GM19240 (cell line): ENCODE data around the gene MTUS2.

Source experiments
- DNase-seq: peaks from one replicate; pipeline ENCODE4 v3.0.0; 2011; ENCODE audit warnings: low spot score; ENCODE audit not compliant: insufficient read length

MTUS2 gene

DNA sequence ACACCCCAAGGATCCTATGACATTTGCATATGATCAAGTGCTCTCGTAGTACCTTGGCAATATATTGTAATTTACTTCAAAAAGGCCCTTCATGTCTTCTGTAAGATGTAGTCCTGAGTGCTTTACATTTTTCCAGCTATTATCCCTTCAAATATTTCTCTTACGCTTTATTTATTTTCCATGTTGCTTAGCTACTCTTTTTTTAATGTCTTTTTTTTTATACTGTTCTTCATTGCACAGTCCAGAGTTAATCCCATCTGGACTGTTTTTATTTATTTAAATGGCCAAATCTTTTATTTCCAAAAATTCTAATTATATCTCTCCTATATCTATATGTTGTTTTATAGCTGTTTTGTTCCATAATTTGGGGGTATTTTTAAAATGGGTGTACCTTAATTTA is 404.1 kb downstream of the MTUS2 start:
- no peak for DNase-seq

DNA sequence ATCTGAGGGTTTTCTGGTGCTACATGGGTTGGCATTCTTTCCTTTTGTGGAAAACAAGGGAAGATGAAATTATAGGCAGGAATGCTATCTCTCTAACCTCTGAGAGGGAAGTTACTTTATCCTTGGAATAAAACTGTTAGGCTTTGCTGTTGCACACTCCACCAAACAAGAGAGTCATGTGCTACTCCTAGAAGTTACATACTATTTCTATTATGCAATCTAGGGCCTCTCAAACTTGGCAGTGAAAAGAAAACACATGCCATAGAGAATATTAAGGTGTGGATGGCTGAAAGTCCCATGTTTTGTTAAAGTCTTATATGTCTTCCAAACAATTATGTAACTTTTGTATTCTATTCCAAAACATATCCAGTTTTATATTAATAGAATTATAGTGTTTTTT is 407.4 kb downstream of the MTUS2 start:
- DNase-seq, result no peak

DNA sequence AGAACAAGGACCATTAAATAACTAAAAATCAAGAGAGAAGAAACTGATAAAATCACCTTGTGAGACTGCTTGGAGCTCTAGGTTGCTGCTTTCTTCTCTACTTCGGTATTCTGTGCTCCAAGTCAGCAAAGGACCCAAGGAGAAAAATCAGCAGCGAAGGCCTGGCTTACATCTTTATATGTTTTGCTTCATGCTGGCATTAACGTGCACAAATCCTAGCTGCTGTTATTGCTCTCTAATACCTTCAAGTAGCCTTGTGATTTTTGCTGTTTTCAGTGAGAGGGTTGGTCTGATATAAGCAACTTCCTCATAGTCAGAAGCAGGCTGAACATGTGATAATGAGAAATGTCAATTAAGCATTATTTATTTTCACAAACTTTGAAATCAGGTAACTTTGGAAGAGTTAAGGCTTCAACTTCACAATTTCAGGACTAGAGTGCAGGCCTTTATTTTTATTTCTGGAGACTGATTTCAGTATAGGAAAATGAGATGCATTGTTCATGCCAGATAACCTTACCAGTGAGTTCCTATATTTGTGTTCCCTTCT is 410.2 kb downstream of the MTUS2 start:
- DNase-seq, result no peak

DNA sequence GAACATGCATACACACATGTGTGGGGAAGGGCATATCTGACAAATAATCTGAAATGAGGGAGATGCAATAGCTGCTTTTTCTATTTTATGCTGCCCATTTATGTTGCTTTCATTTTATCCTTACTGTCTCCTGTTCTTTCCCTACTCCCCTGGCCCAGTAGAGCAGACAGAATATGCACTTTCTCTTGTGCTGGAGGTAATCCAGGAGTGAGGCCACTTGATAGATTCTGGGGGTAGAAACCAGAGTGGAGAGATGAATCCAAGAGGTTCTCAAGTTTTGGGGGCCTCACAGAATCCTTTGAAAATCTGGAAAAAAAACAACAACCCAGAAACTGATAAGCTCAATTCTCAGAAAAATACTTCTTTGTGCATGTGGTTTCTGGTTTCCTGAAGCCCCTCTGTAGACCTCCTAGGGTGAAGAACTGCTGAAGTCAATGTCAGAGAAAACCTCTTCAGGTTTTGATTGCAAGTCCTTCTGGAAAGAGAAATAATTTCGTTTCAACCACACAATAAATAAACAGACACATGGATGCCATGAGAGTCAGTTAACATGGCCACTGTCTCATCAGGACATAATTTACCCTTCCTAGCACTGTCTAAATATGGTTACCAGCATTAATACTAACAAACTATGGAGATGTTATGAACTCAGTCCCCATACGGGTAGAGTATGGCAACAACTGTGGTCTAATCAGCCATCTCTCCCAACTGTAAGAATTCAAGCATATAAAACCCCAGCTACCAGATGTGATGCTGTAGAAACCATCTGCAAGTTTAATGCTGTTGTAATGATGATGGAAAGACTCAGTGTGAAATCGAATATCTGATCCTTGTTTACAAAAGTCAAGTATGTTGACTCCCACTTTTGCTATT is 419.8 kb downstream of the MTUS2 start:
- no peak for DNase-seq

DNA sequence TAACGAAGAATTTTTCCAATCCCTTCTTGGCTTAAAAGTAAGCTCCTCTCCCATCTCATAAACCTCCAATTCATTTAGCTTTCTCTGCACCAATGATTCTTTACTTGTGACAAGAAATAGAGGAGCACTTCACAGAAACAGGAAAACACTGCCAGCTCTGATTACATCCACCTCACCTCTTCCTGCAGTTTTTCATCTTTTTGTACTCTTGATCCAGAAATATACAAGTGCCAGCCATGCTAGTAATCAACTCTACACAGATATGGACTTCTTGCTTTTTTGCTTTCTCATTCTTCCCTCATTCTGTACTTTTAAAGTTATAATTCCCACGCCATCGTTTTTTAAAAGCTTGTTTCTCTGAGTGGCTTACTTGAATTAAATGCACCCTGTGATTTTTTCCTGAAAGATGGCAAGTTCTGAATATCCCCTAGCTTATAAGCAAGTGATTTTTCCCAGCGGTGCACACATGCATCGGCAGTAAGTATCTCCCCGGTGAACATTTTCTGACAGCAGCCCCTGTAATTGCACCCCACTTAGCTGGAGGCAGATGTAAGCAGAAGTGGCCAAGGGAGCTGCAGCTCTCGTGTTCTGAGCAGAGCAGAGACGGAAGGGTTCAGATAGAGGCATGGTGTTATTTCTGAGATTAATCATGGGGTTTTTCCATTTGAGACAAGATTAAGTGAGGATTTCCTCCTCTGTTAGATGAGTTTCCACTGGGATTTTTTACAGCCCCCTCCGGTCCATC is 434.7 kb downstream of the MTUS2 start:
- no peak for DNase-seq

DNA sequence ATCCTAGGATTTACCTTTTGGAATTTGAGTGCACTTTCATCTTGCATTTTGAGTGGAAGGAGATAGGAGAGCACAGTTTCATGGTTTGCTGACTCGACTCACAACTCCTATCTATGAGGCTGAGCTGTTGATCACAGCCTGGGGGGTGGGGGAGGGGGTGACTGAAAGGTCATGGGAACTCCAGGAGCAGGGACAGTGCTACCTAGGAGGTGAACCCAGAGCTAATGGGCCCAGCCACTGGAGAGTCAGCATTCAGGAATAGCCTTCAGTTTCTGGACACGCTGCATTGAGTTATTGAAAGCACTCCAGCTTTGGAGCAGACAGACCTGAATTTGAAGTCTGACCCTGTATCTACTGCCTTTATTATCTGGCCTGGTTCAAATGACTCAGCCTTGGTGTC is 435.4 kb downstream of the MTUS2 start:
- DNase-seq, result no peak

DNA sequence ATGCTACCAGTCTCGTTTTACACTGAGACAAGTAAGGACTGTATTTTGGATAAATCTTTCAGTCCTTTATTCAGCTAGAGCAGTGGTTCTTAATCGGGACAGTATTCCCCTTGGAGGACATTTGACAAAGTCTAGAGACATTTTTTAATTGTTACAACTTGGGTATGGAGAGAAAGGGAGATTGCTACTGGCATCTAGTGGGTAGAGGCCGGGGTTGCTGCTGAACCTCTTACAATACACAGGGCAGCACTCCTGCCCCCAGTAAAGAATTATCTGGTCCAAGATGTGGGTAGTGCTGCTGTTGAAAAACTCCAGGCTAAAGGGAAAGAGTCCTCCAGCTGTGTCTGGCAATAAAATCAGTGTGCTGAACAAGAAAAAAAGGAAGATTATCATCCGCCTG is 440.5 kb downstream of the MTUS2 start:
- DNase-seq, result no peak

DNA sequence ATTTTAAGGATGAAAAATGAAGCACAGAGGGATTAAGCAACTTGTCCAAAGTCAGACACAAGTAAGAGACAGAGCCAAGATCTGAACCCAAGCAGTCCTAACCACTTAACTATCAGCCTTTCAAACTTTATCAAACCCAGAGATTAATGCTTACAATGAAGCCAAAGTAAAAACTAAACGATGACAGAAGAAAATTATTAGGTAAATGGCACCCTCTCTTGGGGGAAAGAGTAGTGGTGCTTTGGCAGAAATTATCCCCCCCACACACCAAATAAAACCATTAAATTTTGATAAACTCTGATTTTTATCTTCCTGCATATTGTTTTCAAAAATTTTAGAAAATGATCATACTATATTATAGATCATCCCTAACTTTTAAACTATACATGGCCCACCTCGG is 446.1 kb downstream of the MTUS2 start:
- no peak for DNase-seq

DNA sequence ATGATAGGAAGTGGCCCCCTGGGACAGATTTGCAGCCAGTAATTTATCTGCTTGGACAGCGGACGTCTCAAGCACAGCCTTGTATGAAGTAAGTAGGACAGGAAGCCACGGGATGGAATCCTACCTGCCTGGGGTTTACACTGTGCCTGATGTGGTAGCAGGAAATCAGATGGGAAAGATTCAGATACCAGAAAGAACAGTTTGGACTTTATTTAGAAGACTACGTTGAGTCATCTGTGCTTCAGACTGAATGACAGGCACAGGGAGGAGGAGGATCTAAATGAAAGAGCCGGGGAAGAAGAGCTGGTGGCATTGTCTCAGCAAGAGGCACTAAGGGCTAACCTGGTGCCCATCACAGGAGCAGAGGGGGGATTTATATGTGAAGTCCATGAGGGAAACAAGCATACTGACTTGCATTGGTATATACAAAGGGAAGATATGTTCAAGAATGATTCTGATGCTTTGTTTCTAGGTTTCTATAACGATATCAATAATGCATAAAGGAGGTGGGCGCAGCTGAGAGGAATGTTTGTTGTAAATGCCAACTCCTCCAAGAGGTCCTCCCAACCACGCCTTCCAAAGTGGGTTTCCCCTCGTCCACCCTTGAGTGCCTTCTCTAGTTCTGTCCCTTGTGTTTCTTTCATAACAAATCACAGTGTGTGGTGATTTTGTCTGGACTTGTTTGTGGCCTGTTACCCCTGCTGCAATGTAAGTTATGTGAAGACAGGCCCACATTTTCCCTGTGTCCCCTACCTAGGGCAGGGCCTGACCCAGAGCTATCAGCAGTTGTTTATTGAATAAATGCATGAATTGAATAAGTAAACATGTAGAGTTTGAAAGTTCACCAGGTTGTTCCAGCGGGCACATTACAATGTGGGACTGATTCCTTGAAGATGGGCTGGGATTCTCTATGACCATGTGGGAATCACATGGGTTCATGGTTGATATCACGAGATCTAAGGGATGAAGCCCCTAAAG is 446.9 kb downstream of the MTUS2 start:
- no peak for DNase-seq

DNA sequence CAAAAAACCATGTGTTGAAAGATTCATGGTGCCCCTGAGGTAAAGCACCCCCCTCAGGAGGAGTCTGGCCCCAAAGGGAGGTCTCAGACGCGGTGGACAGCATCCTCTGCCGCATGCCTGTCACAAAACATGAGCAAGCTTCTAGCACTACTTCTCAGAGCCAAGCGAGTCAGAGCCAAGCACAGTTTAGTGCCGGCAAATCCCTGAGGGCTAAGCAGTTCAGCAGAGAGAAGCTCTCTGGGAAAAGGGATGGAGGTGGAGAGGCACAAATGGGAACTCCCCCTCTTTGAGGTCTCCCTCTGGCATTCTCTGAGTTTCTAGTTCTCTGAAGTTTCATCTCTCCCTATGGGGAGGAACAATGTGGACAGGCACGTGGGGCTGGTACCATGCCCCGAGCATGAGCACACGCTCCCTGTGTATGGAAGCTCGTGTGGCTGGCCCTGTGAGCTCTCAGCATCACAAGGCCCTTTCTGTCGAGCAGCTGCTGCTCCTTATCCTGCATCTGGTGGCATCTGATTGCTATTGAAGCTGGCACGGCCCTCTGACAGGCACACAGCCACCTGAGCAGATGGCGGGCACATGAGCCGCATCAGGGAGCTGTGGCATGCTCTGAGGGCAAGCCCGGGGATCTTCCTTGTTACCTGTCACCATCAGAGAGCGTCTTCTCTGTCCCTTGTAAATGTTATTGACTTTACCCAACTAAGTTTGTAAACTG is 450.3 kb downstream of the MTUS2 start:
- DNase-seq, result no peak

DNA sequence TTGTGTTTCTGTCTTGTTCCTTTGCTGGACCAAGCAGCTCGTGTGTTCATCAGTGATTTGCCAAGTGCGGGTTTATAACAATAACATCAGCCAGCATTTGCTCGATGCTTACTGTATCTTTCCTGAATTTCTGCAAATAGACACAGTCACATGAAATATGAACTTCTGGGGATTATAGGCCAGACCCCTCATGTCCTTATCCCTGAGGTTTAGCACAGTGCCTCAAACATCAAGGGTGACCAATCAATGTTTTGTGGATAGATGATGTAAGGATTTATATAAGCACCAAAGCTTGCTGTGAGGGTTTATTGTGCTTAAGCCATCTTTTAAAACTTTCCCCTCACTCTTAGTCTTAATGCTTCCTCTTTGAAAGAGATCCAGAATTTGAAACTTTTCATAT is 451.5 kb downstream of the MTUS2 start:
- no peak for DNase-seq

DNA sequence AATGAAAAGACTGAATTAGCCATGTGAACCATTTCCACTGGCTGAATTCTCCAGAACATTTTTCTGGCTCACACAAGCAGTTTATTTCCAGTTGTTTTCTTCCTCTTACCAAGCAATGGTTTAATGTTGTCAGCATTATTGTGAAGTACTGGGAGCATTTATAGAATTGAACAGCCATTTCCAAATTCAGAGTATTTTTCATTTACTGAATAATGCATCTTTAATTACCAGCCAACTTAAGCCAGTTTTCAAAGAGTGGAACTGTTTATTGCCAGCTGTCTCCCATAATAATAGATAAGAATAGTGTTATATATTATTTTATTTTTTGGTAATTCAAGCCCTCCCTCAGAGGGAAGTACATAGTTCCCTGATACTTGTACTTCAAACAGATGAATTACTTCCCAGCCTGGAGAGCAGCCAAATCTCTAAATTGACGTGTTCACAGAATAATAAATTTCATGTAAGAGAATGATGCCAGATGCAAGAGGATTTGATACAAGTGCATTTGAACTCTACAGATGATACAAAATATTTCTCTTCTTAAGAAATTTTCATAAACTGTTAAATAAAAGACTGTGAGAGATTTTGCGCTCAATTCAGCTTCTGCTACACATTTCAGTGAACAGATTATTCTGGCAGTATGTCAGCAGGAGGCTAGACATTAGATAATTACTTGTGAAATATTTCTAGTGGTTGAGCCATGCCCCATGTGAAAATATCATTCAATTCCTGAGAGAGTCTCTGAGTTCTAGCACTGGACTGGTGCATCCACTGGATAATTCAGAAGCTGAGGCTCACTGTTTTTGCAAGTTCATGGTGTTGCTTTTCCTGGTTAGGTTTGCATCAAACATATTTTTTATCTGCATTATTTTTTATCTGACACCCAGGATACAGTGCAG is 459.5 kb downstream of the MTUS2 start:
- no peak for DNase-seq

DNA sequence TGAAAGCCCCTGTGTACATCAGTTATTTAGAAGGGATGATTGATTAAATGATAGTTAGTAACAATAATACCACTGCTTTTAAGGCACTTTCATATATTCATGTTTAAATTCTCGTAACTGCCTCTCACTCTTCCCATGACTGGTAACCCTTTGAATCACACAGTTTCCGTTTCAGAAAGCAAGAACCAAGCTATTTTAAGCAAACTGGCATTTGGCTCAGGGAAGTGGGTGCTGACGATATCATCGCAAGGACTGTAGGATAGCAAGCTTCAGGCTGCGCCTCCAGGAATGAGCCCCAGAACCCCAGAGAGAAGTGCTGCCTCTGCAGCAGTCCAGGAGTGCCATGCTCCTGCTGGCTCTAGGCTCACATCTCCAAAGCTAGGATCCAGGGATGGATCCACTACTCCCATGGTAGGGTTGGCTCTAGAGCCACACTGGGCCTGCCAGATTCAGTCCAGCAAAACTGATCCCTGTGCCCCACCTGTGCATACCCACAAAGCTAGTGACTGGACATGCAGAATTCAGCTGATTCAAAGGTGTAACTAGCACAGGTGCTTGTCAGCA is 461.9 kb downstream of the MTUS2 start:
- no peak for DNase-seq

DNA sequence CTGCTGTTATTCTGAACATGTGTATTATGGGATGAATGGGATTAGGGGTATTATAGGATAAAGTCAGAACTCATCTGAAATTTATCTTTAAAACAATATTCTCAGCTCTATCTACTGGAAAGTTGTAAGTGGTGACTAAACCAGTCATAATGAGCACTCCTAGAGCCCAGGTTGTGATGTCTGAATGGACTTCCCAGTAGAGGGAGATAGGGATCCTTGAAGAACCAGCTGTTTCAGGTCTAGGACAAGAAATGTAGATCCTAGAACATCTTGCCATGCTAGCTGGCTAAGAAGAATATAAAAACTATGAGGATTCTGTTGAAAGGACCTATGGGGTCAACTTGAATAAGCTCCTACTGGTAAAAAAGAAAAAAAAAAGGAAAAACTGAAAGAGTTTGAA is 464.6 kb downstream of the MTUS2 start:
- no peak for DNase-seq

DNA sequence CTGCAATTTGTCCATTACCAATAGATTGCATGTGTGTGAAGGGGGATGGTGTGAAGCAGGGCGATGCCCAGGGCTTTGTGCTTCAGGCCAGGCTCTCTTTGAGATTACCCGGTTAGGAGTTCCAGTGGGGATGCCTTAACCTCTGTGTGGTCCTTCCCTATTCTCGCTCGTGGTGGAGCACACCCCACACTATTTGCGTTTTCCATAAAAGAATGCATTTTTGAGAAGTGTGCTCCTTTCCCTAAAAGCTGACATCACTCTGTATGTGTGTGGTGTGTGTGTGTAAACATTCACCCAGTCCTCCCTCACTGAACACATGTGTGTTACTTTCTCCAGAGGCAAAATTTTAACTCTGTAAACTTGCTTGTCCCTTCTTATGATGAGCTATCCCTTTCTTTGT is 467.1 kb downstream of the MTUS2 start:
- DNase-seq, result no peak

DNA sequence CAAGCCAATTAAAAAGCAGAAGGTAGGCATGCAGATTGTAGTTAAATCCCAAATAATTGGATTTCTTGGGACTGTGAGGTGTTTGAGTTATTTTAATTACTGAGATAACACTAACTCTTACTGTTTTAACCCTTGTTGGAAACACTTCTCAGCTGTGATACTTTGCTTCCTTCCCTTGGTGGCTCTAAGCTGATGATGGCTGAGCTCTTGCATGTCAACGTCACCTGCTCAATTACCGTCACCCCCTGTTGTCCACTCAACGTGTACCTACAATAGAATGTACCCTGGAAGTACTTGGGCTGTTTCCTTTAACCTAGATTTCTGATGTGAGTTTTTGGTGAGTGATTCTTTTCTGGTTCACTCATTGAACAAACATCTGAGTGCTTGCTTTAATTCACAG is 471.9 kb downstream of the MTUS2 start:
- no peak for DNase-seq

DNA sequence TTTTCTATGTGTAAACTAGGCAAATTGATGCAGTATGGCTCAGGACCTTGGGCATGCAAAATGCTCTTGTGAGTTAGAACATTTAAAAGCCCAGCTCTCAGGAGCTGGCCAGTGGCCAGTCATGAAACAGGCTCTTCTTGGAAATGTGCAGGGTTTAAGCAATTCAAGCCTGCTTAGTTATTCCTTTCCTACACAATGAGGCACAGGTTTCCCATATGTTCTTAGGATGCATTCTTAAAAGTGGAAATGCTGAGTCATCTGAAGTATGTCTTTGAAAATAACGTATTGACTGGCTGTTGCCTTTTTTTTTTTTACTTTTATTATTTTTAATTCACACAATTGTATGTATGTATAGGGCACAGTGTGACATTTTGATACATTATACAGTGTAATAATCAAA is 474.7 kb downstream of the MTUS2 start:
- no peak for DNase-seq

DNA sequence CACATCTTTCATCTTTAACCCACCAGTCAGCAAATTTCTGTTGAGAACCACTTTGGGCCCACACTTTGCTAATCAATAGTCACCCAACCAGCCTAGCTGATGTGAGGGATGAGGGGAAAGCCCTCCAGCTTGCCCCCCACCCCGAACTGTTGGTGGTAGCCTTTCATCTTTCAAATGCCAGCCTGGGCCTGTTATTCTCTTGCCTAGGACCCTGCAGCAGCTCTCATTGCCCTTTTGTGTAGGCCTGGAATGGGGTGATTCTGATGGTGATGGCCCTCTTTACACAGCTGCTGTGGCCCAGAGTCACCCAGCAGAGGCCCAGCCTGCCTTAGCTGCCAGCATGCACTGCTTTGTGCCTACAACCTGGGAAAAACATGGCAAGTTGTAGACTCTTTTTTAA is 480.9 kb downstream of the MTUS2 start:
- DNase-seq, result no peak

DNA sequence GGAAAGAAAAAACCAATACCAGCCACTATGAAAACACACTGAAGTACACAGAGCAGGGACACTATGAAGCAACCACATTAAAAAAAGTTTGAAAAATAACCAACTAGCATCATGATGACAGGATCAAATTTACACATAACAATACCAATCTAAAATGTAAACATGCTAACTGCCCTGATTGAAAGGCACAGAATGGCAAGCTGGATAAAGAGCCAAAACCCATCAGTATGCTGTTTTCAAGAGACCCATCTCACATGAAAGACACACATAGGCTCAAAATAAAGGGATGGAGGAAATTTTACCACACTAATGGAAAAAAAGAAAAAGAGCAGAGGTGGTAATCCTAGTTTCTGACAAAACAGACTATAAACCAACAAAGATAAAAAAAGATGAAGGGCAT is 484.0 kb downstream of the MTUS2 start:
- DNase-seq, result no peak
